ENCODE measurements around the gene RNF130.
"Not testable (repeated sequence)": the region's sequence is repeated elsewhere in the genome, so short reads cannot be mapped to it uniquely, and the experiment has no call there.

Gene RNF130

GRCh38 chr5:180103487-180104167 lies 32.1 kb upstream of the RNF130 start:
- DNase-seq (ENCODE audit: low read depth in 2 of 3, low spot score in 1 of 3), result no peak

GRCh38 chr5:180102636-180103035 lies 31.1 kb upstream of the RNF130 start:
- DNase-seq (ENCODE audit: low read depth in 2 of 3, low spot score in 1 of 3), result no peak

- no peak for DNase-seq (ENCODE audit: low read depth in 2 of 3, low spot score in 1 of 3)
Observed at GRCh38 chr5:180101451-180102105, 30.0 kb upstream of the RNF130 start.

- DNase-seq (ENCODE audit: low read depth in 2 of 3, low spot score in 1 of 3), result no peak
Observed at GRCh38 chr5:180100621-180101450, 29.3 kb upstream of the RNF130 start.

GRCh38 chr5:180099733-180100611 lies 28.4 kb upstream of the RNF130 start:
- DNase-seq (ENCODE audit: low read depth in 2 of 3, low spot score in 1 of 3), result no peak

DNA sequence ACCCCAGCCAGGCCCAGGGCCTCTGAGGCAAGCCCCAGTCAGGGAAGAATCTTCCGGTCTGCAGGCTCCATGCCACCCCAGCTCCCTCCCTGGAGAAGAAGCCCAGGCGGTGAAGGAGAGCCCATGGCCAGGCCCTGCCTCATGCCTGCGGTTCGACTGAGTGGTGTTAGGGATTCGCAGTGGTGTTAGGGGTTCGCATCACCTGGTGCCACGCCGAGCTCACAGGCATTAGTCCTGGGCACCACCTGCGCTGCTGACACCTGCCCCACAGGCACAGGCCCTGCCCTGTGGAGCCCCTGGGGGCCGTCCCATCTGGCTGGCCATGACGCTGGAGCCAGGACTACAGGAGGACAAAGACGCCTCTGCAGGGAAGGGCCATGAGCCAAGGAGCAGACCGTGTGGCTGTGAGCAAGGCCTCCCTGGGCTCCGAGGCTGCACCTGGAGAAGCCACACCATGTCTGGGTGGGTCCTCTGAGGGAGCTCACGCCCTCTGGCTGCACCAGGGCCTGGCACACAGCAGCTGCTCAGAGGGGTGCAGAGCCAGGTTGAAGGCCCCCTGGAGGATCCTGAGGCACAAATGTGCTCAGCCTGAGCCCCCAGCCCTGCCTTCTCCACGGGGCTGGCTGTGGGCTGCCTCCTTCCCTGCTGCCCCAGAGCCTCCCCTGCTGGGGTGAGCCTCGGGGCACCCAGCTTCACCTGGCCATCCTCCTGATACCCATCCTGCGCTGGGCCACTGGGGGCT lies 27.6 kb upstream of the RNF130 start:
- DNase-seq (ENCODE audit: low read depth in 2 of 3, low spot score in 1 of 3), result no peak

DNA sequence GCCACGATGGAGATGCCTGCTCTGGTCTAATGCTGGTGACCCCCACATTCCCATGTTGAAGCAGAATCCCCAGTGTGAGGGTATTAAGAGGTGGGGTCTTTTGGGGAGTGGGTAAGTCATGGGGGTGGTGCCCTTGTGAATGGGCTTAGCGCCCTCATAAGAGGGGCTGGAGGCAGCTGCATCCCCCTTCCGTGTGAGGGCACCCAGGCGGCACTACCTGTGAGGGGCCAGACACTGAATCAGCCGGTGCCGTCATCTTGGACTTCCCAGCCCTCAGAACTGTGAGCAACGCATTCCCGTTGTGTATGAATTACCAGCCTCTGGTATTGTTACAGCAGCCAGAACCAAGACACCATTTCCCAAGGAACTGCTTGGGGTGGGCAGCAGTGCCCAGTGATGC lies 27.0 kb upstream of the RNF130 start:
- DNase-seq (ENCODE audit: low read depth in 2 of 3, low spot score in 1 of 3), result no peak

GRCh38 chr5:180097926-180098325 lies 26.4 kb upstream of the RNF130 start:
- no peak for DNase-seq (ENCODE audit: low read depth in 2 of 3, low spot score in 1 of 3)

- no peak for DNase-seq (ENCODE audit: low read depth in 2 of 3, low spot score in 1 of 3)
Observed at GRCh38 chr5:180097163-180097894, 25.8 kb upstream of the RNF130 start.

- DNase-seq (ENCODE audit: low read depth in 2 of 3, low spot score in 1 of 3), result no peak
Observed at GRCh38 chr5:180096616-180097015, 25.1 kb upstream of the RNF130 start.

DNA sequence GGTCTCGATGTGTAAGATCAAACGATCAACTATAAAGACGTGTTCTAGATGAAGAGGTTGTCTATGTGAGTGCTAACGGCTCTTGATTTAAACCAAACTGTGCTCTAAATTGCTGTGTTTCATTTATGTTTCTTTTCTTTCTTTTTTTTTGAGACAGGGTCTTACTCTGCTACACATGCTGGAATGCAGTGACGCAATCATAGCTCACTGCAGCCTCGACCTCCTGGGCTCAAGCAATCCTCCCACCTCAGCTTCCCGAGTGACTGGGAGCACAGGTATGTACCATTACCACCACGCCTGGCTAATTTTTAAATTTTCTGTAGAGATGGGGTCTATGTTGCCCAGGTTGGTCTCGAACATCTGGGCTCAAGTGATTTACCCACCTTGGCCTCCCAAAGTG lies 24.0 kb upstream of the RNF130 start:
- DNase-seq (ENCODE audit: low read depth in 2 of 3, low spot score in 1 of 3), result no peak

- DNase-seq (ENCODE audit: low read depth in 2 of 3, low spot score in 1 of 3), result no peak
Observed at GRCh38 chr5:180093651-180094382, 22.3 kb upstream of the RNF130 start.

- no peak for DNase-seq (ENCODE audit: low read depth in 2 of 3, low spot score in 1 of 3)
Observed at GRCh38 chr5:180093241-180093640, 21.7 kb upstream of the RNF130 start.

DNA sequence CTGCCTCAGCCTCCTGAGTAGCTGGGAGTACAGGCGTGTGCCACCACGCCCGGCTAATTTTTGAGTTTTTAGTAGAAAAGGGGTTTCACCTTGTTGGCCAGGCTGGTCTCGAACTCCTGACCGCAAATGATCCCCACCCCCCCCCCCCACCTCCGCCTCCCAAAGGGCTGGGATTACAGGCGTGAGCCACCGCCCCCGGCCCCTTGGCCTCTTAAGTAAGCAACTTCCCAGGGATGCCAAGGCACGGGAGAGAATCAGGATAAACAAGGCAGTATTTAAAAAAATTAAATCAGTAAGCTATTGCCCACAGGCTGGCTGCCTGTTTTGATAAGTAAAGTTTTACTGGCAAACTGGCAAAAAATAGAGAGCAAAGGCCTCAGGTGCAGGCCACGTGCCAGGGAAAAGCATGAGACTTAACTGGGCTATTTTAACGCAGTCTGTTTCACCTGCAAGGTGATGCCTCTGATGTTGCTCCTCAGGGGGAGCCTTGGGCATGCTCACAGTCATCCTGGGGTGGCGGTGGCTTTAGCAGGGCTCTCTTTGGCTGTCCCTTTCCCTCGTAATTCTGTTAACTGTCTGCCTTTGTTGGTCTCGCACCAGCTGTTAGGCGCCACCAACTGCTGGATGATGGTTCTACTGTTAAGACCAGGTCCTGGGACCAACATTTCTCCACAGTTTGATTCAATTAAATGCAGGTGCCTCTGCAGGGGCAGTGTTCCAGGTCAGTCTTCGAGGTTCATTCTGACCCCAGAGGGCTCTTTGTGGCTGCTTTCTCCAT lies 19.4 kb upstream of the RNF130 start:
- no peak for DNase-seq (ENCODE audit: low read depth in 2 of 3, low spot score in 1 of 3)

- DNase-seq (ENCODE audit: low read depth in 2 of 3, low spot score in 1 of 3), result peak; percentile 59 to 71 (median 65)
Observed at GRCh38 chr5:180090098-180090768, 18.7 kb upstream of the RNF130 start.

GRCh38 chr5:180089628-180090027 lies 18.1 kb upstream of the RNF130 start:
- DNase-seq (ENCODE audit: low read depth in 2 of 3, low spot score in 1 of 3), result not testable (repeated sequence)

DNA sequence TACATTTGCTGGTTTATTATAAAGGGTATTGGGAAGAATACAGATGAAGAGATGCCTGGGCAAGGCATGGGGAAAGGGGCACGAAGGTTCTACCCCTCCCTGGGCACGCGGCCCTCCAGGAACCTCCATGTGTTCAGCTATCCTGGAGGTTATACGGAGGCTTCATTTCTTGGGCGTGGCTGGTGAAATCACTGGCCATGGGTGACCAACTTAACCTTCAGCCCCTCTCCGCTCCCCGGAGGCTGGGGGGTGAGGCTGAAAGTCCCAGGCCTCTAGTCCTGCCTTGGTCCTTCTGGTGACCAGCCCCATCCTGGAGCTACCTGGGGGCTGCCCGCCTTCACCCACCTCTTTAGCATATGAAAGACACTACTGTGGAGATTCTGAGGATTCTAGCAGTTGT lies 17.0 kb upstream of the RNF130 start:
- DNase-seq (ENCODE audit: low read depth in 2 of 3, low spot score in 1 of 3), result no peak
